ENCODE results near the gene EID3. TPM values are rescaled to one million over a fixed set of nuclear protein-coding genes. Genes with fewer than 3 reads are reported as not detected.

Gene EID3
- polyA plus RNA-seq, 2 of the 4 experiments (the other 2 are of a cell fraction), result 6.8 to 12.2 TPM

DNA sequence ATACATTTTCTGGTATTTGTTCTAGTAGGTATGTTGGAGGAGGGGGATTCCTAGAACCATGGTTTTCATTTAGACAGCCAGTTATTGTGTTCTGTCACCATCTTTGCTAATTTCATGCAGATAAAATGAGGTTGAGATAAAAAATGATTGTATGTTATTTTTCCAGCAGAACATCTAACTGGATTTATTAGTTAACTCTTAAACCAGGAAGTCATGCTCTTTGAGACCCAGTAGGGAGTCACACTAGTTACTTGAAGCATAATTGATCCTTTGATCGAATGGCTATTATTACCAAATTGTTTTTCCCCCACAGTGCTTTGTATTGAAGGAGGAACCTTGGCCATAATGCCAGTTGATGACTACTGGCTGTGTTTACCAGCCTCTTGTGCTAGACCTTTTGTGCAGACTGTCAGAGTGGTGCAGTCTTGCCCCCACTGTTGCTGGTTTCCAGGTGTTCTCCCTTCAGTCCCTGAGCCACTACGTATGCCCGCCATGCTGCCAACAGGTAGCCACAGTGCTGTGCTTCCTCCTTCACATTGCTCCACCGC, 6.0 kb downstream of the EID3 start:
- FAIRE-seq (peak; percentile 51), DNase-seq (ENCODE audit: low read depth in 1 of 2, low spot score in 1 of 2) (no peak), ATAC-seq (peak; percentile 28 to 36; a peak in 5 of 6 replicates)
- Histone ChIP-seq H3K4me2 (peak overlapping the region; percentile 97), H3K4me1 (peaks cover 99% of the 10 kb centered on the region), H3K9me3 (no peaks in the 10 kb centered on the region), H3K27ac (peak overlapping the region; percentile 4 to 64), H3K4me3 (peak overlapping the region; percentile 68; the same call in 2 of the 3 replicates)
- no peak for TF ChIP-seq ZNF302 (CRISPR knock-in tag; IDR thresholded peaks at IDR 0.05)
- TF ChIP-seq, protein P1, sequence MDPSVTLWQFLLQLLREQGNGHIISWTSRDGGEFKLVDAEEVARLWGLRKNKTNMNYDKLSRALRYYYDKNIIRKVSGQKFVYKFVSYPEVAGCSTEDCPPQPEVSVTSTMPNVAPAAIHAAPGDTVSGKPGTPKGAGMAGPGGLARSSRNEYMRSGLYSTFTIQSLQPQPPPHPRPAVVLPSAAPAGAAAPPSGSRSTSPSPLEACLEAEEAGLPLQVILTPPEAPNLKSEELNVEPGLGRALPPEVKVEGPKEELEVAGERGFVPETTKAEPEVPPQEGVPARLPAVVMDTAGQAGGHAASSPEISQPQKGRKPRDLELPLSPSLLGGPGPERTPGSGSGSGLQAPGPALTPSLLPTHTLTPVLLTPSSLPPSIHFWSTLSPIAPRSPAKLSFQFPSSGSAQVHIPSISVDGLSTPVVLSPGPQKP (IDR thresholded peaks at IDR 0.05; ENCODE audit: low read depth, low read length), result no peak
- TF ChIP-seq, protein P2, sequence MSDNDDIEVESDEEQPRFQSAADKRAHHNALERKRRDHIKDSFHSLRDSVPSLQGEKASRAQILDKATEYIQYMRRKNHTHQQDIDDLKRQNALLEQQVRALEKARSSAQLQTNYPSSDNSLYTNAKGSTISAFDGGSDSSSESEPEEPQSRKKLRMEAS (IDR thresholded peaks at IDR 0.05), result no peak
- TF ChIP-seq HOXA7 (CRISPR knock-in tag; IDR thresholded peaks at IDR 0.05), result peak; percentile 89
- no peak for TF ChIP-seq EHF (CRISPR knock-in tag; IDR thresholded peaks at IDR 0.05)
- TF ChIP-seq NR3C1 (IDR thresholded peaks at IDR 0.05), result no peak
- peak; percentile 76 for TF ChIP-seq FOSB (CRISPR knock-in tag; IDR thresholded peaks at IDR 0.05)
- TF ChIP-seq, protein P3, sequence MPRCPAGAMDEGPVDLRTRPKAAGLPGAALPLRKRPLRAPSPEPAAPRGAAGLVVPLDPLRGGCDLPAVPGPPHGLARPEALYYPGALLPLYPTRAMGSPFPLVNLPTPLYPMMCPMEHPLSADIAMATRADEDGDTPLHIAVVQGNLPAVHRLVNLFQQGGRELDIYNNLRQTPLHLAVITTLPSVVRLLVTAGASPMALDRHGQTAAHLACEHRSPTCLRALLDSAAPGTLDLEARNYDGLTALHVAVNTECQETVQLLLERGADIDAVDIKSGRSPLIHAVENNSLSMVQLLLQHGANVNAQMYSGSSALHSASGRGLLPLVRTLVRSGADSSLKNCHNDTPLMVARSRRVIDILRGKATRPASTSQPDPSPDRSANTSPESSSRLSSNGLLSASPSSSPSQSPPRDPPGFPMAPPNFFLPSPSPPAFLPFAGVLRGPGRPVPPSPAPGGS (IDR thresholded peaks at IDR 0.05), result no peak
- no peak for TF ChIP-seq HDAC2 (IDR thresholded peaks at IDR 0.05)
- TF ChIP-seq CBX8 (IDR thresholded peaks at IDR 0.05), result no peak
- no peak for TF ChIP-seq GATA3 (IDR thresholded peaks at IDR 0.05; ENCODE audit: borderline replicate concordance)
- TF ChIP-seq, protein P4, sequence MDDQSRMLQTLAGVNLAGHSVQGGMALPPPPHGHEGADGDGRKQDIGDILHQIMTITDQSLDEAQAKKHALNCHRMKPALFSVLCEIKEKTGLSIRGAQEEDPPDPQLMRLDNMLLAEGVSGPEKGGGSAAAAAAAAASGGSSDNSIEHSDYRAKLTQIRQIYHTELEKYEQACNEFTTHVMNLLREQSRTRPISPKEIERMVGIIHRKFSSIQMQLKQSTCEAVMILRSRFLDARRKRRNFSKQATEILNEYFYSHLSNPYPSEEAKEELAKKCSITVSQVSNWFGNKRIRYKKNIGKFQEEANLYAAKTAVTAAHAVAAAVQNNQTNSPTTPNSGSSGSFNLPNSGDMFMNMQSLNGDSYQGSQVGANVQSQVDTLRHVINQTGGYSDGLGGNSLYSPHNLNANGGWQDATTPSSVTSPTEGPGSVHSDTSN (IDR thresholded peaks at IDR 0.05), result no peak
- TF ChIP-seq POLR2AphosphoS2 (conservative IDR thresholded peaks at IDR 0.05; ENCODE audit: low read length), result peak; percentile 6; the same call in 1 of the 2 replicates
- TF ChIP-seq, protein P5, sequence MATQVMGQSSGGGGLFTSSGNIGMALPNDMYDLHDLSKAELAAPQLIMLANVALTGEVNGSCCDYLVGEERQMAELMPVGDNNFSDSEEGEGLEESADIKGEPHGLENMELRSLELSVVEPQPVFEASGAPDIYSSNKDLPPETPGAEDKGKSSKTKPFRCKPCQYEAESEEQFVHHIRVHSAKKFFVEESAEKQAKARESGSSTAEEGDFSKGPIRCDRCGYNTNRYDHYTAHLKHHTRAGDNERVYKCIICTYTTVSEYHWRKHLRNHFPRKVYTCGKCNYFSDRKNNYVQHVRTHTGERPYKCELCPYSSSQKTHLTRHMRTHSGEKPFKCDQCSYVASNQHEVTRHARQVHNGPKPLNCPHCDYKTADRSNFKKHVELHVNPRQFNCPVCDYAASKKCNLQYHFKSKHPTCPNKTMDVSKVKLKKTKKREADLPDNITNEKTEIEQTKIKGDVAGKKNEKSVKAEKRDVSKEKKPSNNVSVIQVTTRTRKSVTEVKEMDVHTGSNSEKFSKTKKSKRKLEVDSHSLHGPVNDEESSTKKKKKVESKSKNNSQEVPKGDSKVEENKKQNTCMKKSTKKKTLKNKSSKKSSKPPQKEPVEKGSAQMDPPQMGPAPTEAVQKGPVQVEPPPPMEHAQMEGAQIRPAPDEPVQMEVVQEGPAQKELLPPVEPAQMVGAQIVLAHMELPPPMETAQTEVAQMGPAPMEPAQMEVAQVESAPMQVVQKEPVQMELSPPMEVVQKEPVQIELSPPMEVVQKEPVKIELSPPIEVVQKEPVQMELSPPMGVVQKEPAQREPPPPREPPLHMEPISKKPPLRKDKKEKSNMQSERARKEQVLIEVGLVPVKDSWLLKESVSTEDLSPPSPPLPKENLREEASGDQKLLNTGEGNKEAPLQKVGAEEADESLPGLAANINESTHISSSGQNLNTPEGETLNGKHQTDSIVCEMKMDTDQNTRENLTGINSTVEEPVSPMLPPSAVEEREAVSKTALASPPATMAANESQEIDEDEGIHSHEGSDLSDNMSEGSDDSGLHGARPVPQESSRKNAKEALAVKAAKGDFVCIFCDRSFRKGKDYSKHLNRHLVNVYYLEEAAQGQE (IDR thresholded peaks at IDR 0.05), result no peak
- peak; percentile 50; the same call in 1 of the 2 replicates for TF ChIP-seq HOXB5 (CRISPR knock-in tag; IDR thresholded peaks at IDR 0.05)
- no peak for TF ChIP-seq RFX5 (IDR thresholded peaks at IDR 0.05)
- no peak for TF ChIP-seq FOSL2 (IDR thresholded peaks at IDR 0.05)
- peak; percentile 29; the same call in 1 of the 2 replicates for TF ChIP-seq FOSL2 (CRISPR knock-in tag; IDR thresholded peaks at IDR 0.05)
- peak; percentile 86 for TF ChIP-seq RARB (CRISPR knock-in tag; IDR thresholded peaks at IDR 0.05)
- TF ChIP-seq, protein P6, sequence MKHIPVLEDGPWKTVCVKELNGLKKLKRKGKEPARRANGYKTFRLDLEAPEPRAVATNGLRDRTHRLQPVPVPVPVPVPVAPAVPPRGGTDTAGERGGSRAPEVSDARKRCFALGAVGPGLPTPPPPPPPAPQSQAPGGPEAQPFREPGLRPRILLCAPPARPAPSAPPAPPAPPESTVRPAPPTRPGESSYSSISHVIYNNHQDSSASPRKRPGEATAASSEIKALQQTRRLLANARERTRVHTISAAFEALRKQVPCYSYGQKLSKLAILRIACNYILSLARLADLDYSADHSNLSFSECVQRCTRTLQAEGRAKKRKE (CRISPR knock-in tag; IDR thresholded peaks at IDR 0.05; ENCODE audit: low read depth), result peak; percentile 72
- TF ChIP-seq TFCP2L1 (CRISPR knock-in tag; IDR thresholded peaks at IDR 0.05), result peak; percentile 88; the same call in 1 of the 2 replicates
- TF ChIP-seq TP53 (CRISPR knock-in tag; IDR thresholded peaks at IDR 0.05), result peak; percentile 37; the same call in 1 of the 2 replicates
- TF ChIP-seq KDM1A (IDR thresholded peaks at IDR 0.05; ENCODE audit: low read depth), result no peak
- no peak for TF ChIP-seq RNF2 (IDR thresholded peaks at IDR 0.05; ENCODE audit: borderline replicate concordance, low read depth)
- CTCF ChIA-PET, result interaction anchor here (1.2 kb wide), 1 partner anchor 132 kb away, joined by 3 read pairs; no protein-coding TSS in a partner anchor
- POLR2A ChIA-PET, result interaction anchor here (1.0 to 2.2 kb wide), 6 partner anchors 8 to 89 kb away, joined by 3 to 12 read pairs (median 3); no protein-coding TSS in a partner anchor
- WGBS (ENCODE audit: missing lambda C conversion rate), result 8% methylated on average over 4 of the region's 4 CpGs
